Measurements from ENCODE around the gene MRPS7. TPM values are rescaled to one million over a fixed set of nuclear protein-coding genes. Genes with fewer than 3 reads are reported as not detected.

The MRPS7 gene
- total and polyA plus RNA-seq, 9 of the 15 experiments (the other 6 are each of a cell fraction or from before 2014, with no cell fraction given) = 107 to 244 (median 132) TPM

DNA sequence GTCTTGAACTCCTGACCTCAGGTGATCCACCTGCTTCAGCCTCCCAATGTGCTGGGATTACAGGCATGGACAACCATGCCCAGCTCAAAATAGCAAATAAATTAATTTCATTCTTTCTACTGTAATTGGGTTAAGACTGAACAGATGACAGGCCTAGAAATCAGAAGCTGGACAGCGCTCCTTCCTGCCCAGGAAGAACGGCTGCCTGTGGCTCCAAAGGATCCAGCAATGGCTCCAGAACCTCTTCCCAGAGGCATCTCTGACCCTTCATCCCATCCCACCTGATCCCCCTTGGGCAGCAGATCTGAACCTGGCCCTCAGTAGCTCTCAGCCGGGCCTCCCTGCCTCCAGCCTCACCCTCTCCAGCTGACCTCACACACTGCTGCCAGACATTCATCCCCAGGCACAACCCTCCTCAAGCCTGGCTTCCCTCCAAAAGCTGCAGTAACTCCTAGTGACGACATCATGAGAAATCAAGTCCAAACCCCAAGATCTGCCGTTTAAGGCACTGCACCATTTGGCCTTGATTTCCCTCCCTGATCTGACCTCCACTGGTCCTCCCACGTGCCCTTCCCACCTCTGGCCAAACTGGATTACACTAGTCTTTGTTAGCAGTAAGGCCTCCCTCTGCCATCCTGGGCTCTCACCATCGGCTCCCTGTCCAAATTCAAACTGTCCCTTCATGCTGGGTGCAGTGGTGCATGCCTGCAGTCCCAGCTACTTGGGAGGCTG lies 12.5 kb downstream of the MRPS7 start (continued):
- TF ChIP-seq, protein P1, sequence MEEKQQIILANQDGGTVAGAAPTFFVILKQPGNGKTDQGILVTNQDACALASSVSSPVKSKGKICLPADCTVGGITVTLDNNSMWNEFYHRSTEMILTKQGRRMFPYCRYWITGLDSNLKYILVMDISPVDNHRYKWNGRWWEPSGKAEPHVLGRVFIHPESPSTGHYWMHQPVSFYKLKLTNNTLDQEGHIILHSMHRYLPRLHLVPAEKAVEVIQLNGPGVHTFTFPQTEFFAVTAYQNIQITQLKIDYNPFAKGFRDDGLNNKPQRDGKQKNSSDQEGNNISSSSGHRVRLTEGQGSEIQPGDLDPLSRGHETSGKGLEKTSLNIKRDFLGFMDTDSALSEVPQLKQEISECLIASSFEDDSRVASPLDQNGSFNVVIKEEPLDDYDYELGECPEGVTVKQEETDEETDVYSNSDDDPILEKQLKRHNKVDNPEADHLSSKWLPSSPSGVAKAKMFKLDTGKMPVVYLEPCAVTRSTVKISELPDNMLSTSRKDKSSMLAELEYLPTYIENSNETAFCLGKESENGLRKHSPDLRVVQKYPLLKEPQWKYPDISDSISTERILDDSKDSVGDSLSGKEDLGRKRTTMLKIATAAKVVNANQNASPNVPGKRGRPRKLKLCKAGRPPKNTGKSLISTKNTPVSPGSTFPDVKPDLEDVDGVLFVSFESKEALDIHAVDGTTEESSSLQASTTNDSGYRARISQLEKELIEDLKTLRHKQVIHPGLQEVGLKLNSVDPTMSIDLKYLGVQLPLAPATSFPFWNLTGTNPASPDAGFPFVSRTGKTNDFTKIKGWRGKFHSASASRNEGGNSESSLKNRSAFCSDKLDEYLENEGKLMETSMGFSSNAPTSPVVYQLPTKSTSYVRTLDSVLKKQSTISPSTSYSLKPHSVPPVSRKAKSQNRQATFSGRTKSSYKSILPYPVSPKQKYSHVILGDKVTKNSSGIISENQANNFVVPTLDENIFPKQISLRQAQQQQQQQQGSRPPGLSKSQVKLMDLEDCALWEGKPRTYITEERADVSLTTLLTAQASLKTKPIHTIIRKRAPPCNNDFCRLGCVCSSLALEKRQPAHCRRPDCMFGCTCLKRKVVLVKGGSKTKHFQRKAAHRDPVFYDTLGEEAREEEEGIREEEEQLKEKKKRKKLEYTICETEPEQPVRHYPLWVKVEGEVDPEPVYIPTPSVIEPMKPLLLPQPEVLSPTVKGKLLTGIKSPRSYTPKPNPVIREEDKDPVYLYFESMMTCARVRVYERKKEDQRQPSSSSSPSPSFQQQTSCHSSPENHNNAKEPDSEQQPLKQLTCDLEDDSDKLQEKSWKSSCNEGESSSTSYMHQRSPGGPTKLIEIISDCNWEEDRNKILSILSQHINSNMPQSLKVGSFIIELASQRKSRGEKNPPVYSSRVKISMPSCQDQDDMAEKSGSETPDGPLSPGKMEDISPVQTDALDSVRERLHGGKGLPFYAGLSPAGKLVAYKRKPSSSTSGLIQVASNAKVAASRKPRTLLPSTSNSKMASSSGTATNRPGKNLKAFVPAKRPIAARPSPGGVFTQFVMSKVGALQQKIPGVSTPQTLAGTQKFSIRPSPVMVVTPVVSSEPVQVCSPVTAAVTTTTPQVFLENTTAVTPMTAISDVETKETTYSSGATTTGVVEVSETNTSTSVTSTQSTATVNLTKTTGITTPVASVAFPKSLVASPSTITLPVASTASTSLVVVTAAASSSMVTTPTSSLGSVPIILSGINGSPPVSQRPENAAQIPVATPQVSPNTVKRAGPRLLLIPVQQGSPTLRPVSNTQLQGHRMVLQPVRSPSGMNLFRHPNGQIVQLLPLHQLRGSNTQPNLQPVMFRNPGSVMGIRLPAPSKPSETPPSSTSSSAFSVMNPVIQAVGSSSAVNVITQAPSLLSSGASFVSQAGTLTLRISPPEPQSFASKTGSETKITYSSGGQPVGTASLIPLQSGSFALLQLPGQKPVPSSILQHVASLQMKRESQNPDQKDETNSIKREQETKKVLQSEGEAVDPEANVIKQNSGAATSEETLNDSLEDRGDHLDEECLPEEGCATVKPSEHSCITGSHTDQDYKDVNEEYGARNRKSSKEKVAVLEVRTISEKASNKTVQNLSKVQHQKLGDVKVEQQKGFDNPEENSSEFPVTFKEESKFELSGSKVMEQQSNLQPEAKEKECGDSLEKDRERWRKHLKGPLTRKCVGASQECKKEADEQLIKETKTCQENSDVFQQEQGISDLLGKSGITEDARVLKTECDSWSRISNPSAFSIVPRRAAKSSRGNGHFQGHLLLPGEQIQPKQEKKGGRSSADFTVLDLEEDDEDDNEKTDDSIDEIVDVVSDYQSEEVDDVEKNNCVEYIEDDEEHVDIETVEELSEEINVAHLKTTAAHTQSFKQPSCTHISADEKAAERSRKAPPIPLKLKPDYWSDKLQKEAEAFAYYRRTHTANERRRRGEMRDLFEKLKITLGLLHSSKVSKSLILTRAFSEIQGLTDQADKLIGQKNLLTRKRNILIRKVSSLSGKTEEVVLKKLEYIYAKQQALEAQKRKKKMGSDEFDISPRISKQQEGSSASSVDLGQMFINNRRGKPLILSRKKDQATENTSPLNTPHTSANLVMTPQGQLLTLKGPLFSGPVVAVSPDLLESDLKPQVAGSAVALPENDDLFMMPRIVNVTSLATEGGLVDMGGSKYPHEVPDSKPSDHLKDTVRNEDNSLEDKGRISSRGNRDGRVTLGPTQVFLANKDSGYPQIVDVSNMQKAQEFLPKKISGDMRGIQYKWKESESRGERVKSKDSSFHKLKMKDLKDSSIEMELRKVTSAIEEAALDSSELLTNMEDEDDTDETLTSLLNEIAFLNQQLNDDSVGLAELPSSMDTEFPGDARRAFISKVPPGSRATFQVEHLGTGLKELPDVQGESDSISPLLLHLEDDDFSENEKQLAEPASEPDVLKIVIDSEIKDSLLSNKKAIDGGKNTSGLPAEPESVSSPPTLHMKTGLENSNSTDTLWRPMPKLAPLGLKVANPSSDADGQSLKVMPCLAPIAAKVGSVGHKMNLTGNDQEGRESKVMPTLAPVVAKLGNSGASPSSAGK (IDR thresholded peaks at IDR 0.05) = peak; percentile 27; the same call in 1 of the 2 replicates
- no peak for TF ChIP-seq SP1 (CRISPR knock-in tag; IDR thresholded peaks at IDR 0.05)
- TF ChIP-seq ZNF79 (CRISPR knock-in tag; IDR thresholded peaks at IDR 0.05; ENCODE audit: low read depth) = no peak
- TF ChIP-seq COPS2 (conservative IDR thresholded peaks at IDR 0.05) = no peak
- TF ChIP-seq HNRNPUL1 (IDR thresholded peaks at IDR 0.05; ENCODE audit: low read length) = no peak
- no peak for TF ChIP-seq ZNF12 (CRISPR knock-in tag; IDR thresholded peaks at IDR 0.05)
- peak; percentile 50; the same call in 1 of the 2 replicates for TF ChIP-seq L3MBTL2 (IDR thresholded peaks at IDR 0.05)
- no peak for TF ChIP-seq ERF (CRISPR knock-in tag; IDR thresholded peaks at IDR 0.05)
- no peak for TF ChIP-seq SPI1 (IDR thresholded peaks at IDR 0.05; ENCODE audit: borderline replicate concordance, low read depth, low read length)
- TF ChIP-seq SUPT5H (IDR thresholded peaks at IDR 0.05) = peak; percentile 51
- TF ChIP-seq, protein P2, sequence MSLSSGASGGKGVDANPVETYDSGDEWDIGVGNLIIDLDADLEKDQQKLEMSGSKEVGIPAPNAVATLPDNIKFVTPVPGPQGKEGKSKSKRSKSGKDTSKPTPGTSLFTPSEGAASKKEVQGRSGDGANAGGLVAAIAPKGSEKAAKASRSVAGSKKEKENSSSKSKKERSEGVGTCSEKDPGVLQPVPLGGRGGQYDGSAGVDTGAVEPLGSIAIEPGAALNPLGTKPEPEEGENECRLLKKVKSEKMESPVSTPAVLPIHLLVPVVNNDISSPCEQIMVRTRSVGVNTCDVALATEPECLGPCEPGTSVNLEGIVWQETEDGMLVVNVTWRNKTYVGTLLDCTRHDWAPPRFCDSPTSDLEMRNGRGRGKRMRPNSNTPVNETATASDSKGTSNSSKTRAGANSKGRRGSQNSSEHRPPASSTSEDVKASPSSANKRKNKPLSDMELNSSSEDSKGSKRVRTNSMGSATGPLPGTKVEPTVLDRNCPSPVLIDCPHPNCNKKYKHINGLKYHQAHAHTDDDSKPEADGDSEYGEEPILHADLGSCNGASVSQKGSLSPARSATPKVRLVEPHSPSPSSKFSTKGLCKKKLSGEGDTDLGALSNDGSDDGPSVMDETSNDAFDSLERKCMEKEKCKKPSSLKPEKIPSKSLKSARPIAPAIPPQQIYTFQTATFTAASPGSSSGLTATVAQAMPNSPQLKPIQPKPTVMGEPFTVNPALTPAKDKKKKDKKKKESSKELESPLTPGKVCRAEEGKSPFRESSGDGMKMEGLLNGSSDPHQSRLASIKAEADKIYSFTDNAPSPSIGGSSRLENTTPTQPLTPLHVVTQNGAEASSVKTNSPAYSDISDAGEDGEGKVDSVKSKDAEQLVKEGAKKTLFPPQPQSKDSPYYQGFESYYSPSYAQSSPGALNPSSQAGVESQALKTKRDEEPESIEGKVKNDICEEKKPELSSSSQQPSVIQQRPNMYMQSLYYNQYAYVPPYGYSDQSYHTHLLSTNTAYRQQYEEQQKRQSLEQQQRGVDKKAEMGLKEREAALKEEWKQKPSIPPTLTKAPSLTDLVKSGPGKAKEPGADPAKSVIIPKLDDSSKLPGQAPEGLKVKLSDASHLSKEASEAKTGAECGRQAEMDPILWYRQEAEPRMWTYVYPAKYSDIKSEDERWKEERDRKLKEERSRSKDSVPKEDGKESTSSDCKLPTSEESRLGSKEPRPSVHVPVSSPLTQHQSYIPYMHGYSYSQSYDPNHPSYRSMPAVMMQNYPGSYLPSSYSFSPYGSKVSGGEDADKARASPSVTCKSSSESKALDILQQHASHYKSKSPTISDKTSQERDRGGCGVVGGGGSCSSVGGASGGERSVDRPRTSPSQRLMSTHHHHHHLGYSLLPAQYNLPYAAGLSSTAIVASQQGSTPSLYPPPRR (CRISPR knock-in tag; IDR thresholded peaks at IDR 0.05; ENCODE audit: borderline replicate concordance) = no peak
- 0 out of 2 replicates have a peak, but pooled peaks have one; percentile 7 for TF ChIP-seq ARID1B (IDR thresholded peaks at IDR 0.05)

All from K562 (cell line).